Fibroblast of the conjunctiva (primary cell): ENCODE data around the gene PGGT1B.

ENCODE experiments used
- DNase-seq: peaks from one replicate; pipeline ENCODE4 v3.0.0-alpha.2; 2010; ENCODE audit warnings: low read depth

PGGT1B gene

DNA sequence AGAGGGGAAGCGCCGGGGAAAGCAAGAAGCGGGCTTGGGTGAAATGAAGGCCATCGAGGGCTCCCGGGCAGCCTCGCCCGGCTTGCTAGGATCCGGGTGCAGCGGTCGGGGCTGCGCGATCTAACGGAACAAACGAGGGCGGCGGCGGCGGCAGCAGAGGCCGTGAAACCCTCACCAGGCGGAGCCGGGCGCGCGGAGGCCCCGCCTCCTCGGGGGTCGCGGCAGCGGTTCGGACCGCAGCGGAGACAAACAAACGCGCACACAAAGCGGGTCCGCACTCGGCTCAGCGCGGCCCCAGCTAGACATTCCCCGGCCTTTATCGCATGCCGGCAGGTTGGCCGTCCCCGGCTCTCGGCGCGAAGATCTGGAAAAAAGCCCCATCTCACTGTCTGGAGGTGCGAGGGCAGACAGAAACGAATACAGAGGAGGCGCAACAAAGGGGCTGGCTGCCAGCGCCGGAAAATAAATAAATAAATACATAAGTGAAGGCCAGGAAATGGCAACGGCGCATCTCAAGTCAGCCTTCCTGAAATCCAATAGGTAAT is 82.4 kb downstream of the PGGT1B start:
- no peak for DNase-seq

DNA sequence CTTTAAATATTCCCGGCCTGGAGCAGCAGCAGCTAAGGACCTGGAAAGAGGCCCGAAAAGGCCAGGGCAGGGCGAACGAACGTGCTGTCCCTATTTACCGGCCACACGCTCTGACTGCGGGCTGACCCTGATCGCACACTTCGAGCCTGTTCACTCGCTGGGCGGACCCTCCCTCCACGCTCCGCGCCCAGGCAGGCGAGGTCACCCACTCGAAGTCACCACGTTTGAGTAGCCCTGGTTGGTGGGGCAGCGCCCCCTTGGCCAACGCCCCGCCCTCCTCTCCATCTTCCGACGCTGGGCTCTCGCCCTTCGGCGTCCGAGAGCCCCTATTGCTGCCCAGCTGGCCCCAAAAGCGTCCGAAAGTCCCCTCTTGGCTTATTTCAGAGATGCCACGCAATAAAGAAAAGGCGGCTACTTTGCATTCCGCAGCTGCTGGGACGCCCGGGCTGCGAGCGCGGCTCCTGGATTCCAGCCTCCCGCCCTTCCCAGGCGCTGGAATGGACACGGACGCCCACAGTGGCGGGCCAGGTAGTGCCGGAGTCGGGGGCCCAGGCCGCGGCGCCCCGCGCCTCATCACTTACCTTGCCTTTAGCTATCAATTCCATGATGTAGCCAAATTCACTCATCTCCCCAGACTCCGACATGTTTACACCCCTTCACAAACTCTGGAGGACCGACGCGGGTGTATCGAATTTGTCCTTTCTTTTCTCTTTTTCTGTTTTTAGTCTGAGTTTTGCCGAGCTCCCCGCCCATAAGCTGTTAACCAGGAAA is 83.1 kb downstream of the PGGT1B start:
- DNase-seq: no peak

GRCh38 chr5:115179030-115179393 is 83.7 kb downstream of the PGGT1B start:
- no peak for DNase-seq

DNA sequence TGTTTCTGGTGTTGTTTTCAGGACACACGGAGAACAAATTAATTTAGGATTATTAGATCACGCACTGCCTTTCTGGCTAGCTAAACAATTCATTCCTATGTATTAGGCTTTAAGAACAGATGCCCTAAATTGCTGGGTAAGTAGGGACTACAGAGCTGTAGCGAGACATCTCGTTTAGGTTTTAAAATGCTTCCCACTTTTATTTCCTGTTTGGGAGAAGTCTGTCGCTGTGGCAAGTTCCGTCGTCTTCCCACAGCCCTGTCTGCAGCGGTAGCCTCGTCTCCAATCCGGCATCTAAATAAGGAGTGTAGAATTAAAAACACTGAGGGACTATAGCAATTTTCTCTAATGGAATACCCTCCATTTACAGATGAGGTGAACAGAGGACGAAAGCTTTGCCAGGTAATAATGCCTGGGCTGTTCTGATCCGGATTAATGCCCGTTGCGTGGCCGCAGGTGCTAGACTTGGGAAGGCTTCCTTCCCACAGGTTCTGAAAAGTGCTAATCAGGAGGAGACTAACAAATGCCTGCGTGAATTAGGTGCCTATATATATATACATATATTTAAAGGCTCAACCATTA is 91.7 kb downstream of the PGGT1B start:
- no peak for DNase-seq

DNA sequence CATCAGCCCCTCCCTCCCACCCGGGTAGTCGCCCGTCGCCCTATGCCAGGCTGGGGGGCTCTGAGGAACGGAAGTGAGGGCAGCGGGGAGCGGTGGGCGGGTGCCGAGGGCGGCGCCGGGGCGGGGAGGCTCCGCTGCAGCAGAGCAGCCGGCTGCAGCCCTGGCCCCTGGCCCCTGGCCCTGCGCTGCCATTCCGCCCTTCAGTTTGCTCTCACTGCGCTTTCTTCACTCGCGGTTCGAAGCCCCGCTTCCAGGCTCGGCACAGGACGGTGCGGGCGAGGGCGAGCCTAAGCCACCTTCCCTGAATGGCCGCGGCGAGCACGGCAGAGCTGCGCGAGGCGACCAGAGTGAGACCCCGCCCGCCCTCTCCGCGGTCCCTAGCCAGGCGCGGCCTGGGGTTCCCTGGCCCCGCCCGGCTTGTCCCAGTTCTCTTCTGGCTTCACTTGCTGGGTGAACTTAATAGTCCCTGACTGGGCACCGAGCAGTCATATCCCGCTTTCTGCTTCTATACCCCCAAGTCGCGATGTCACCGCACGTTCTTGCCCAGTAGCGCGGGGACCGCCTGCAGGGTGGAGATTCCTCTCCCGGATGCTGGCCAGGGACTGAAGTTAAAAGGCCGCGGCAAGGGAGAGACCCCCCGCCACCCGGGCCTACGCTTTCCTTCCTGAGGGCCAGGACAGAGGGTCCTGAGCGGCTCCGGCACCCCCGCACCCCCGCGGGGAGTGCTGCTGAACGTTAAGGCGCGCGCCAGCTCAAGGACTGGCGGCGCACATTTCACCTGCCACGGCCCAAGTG is 92.3 kb downstream of the PGGT1B start:
- no peak for DNase-seq

GRCh38 chr5:115169487-115170133 is 93.1 kb downstream of the PGGT1B start, which contains the start of gene TRIM36:
TSS of gene TRIM36 (minus strand) at chr5:115169908. CDS start at chr5:115169634, 274 bp downstream.
- peak; percentile 84 for DNase-seq

- no peak for DNase-seq
These were observed 93.7 kb downstream of the PGGT1B start for GRCh38 chr5:115168829-115169486.

- no peak for DNase-seq
These were observed 95.8 kb downstream of the PGGT1B start for GRCh38 chr5:115166744-115167393.

- no peak for DNase-seq
These were observed 96.9 kb downstream of the PGGT1B start for GRCh38 chr5:115165790-115166189.

DNA sequence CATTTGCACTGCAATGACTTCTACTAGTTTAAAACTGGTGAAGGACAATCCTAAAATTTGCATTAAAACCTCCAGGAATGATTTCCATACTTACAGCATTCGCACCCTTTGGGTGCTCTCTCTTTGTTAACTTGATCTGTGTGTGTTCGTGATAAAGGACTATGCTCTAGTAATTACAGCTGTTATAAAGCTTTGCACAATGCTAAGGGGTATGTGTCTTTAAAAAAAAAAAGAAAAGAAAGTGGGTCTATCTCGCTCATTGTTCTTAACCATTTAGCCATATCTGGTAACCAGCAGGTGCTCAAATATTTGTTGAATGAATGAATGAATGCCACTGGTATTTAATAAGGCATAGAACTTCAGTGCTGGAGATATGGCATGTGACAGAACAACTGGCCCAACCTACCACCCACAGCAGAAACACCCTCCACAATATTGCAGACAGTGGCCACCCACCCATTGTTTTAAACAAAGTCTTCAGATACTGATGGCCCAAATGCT is 101.7 kb downstream of the PGGT1B start:
- DNase-seq: no peak
